HEK293T (cell line): ENCODE results near the gene M1AP.

ENCODE experiments used
- ARNT ChIP-seq: fragments of 450-650 bp; IDR thresholded peaks from 2 replicates; pipeline ENCODE4 v1.6.1; 2017; ENCODE audit warnings: mild to moderate bottlenecking
- LEF1 ChIP-seq: fragments of 450-650 bp; IDR thresholded peaks from 2 replicates; pipeline ENCODE4 v1.6.1; 2017; ENCODE audit warnings: mild to moderate bottlenecking, borderline replicate concordance
- NFRKB ChIP-seq: fragments of 450-650 bp; IDR thresholded peaks from 2 replicates; pipeline ENCODE4 v1.6.1; 2016; ENCODE audit warnings: mild to moderate bottlenecking, moderate library complexity
- SP1 ChIP-seq: fragments of 450-650 bp; IDR thresholded peaks from 2 replicates; pipeline ENCODE4 v1.6.1; 2017

DNA sequence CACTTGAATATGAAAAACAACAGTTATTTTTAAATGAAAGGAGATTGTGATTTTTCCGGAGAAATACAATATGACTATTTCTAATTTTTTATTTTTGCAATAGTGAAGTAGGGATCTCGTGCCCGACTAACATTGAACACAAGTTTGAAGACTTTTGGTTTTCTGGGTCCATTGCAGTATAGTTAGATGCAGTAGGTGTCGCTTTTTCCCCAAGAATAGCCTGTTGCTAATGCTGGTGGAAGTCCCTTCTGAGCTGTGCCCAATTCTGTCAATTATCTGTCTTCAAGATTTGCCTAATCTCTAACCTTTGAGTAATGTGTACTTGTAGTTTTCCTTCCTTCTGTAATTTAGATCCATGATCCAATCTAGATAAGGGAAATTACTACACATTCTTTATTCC, 42.4 kb upstream of the M1AP start:
- TF ChIP-seq NFRKB (no peak), LEF1 (no peak), SP1 (no peak), ARNT (no peak)
